MM.1S (cell line): ENCODE measurements around the gene UBE2S.

ENCODE experiments used
- DNase-seq: peaks from one replicate; pipeline ENCODE4 v3.0.0-alpha.2; 2015
- H2AFZ ChIP-seq: fragments of 300-600 bp; sonication (generic); 2 replicates; pipeline ENCODE4 v1.6.0; 2016; ENCODE audit warnings: antibody characterized with exemption, low read length
- H3F3A ChIP-seq: fragments of 300-600 bp; sonication (generic); 2 replicates; pipeline ENCODE4 v1.6.1; 2016; ENCODE audit warnings: mild to moderate bottlenecking, antibody characterized with exemption, low read length, moderate library complexity, mixed read lengths; ENCODE audit not compliant: insufficient read depth
- H3K27ac ChIP-seq: fragments of 300-600 bp; sonication (generic); 2 replicates; pipeline ENCODE4 v1.5.1; 2016; ENCODE audit warnings: mild to moderate bottlenecking, low read length
- H3K27me3 ChIP-seq: fragments of 300-600 bp; sonication (generic); replicated peaks from 2 replicates; pipeline ENCODE4 v1.6.0; 2016; ENCODE audit warnings: low read length; ENCODE audit not compliant: insufficient read depth
- H3K36me3 ChIP-seq: fragments of 300-600 bp; sonication (generic); replicated peaks from 2 replicates; pipeline ENCODE4 v1.6.1; 2016; ENCODE audit warnings: mild to moderate bottlenecking, low read length, mixed read lengths; ENCODE audit not compliant: insufficient read depth
- H3K4me1 ChIP-seq: fragments of 300-600 bp; sonication (generic); 2 replicates; pipeline ENCODE4 v1.6.1; 2016; ENCODE audit warnings: low read length, mixed read lengths
- H3K4me2 ChIP-seq: fragments of 300-600 bp; sonication (generic); 2 replicates; pipeline ENCODE4 v1.6.0; 2016; ENCODE audit warnings: low read depth, low read length
- H3K4me3 ChIP-seq: fragments of 300-600 bp; sonication (generic); 2 replicates; pipeline ENCODE4 v1.5.1; 2016; ENCODE audit warnings: low read length, mixed read lengths
- H3K79me2 ChIP-seq: fragments of 300-600 bp; sonication (generic); 2 replicates; pipeline ENCODE4 v1.6.1; 2016; ENCODE audit warnings: mixed run types, low read length, mixed read lengths
- H3K9ac ChIP-seq: fragments of 300-600 bp; sonication (generic); 2 replicates; pipeline ENCODE4 v1.6.1; 2016; ENCODE audit warnings: low read length, mixed read lengths
- H3K9me2 ChIP-seq: fragments of 300-600 bp; sonication (generic); replicated peaks from 2 replicates; pipeline ENCODE4 v1.6.1; 2016; ENCODE audit warnings: mild to moderate bottlenecking, low read length, mixed read lengths; ENCODE audit not compliant: insufficient read depth
- H3K9me3 ChIP-seq: fragments of 300-600 bp; sonication (generic); replicated peaks from 2 replicates; pipeline ENCODE4 v1.6.1; 2016; ENCODE audit warnings: mild to moderate bottlenecking, low read length, mixed read lengths; ENCODE audit not compliant: insufficient read depth
- H4K20me1 ChIP-seq: fragments of 300-600 bp; sonication (generic); 2 replicates; pipeline ENCODE4 v1.6.1; 2016; ENCODE audit warnings: mild to moderate bottlenecking, low read length, moderate library complexity, mixed read lengths; ENCODE audit not compliant: insufficient read depth
- CTCF ChIP-seq: fragments of 300-600 bp; sonication (generic); IDR thresholded peaks from 2 replicates; pipeline ENCODE4 v1.5.1; 2016; ENCODE audit warnings: antibody characterized with exemption, low read length, mixed read lengths
- EZH2 ChIP-seq: fragments of 300-600 bp; sonication (generic); optimal IDR thresholded peaks from 2 replicates; pipeline ENCODE3; 2017; ENCODE audit warnings: low read depth, mild to moderate bottlenecking, antibody characterized with exemption, low read length, mixed read lengths
- EZH2phosphoT487 ChIP-seq: fragments of 300-600 bp; sonication (generic); IDR thresholded peaks from 2 replicates; pipeline ENCODE4 v1.6.1; 2018; ENCODE audit warnings: antibody characterized with exemption, low read length

Gene UBE2S

GRCh38 chr19:55384920-55385723 lies 22.5 kb downstream of the UBE2S start:
- peaks cover 29% of the 10 kb centered on the region for H3K4me1 ChIP-seq
- no peaks in the 10 kb centered on the region for H3K9me2 ChIP-seq
- H2AFZ ChIP-seq, result peak overlapping the region; percentile 74
- peak overlapping the region; percentile 85 for H3K27ac ChIP-seq
- no peaks in the 10 kb centered on the region for H3K9me3 ChIP-seq
- H3K36me3 ChIP-seq, result peaks cover 19% of the 10 kb centered on the region
- H3K4me2 ChIP-seq, result peak overlapping the region; percentile 98
- peaks cover 61% of the 10 kb centered on the region for H3F3A ChIP-seq
- TF ChIP-seq EZH2, result no peak
- TF ChIP-seq CTCF, result 0 out of 2 replicates have a peak, but pooled peaks have one; percentile 4
- peaks cover 40% of the 10 kb centered on the region for H4K20me1 ChIP-seq
- H3K27me3 ChIP-seq, result no peaks in the 10 kb centered on the region
- H3K9ac ChIP-seq, result peak overlapping the region; percentile 94
- peaks cover 68% of the 10 kb centered on the region for H3K79me2 ChIP-seq
- peak; percentile 95 for DNase-seq
- peak overlapping the region; percentile 91 for H3K4me3 ChIP-seq

- Histone ChIP-seq H3K27me3 (no peaks in the 10 kb centered on the region), H3K9me2 (no peaks in the 10 kb centered on the region), H3K27ac (peak within 1 kb of the TSS; percentile 85), H3K9ac (peak within 1 kb of the TSS; percentile 94), H3K4me3 (peak within 1 kb of the TSS; percentile 91), H3K4me2 (peak within 1 kb of the TSS; percentile 98), H2AFZ (peak within 1 kb of the TSS; percentile 74), H3K4me1 (peaks cover 29% of the 10 kb centered on the region), H4K20me1 (peaks cover 32% of the 10 kb centered on the region), H3K79me2 (peaks cover 65% of the 10 kb centered on the region), H3F3A (peaks cover 53% of the 10 kb centered on the region), H3K9me3 (no peaks in the 10 kb centered on the region), H3K36me3 (peaks cover 19% of the 10 kb centered on the region)
- DNase-seq, result peak; percentile 72
- TF ChIP-seq EZH2 (no peak), CTCF (no peak), EZH2phosphoT487 (no peak)
Measured at GRCh38 chr19:55384131-55384919, 23.3 kb downstream of the UBE2S start, which contains the start of gene TMEM238. Gene TMEM238, minus strand, starts transcription at chr19:55384292. Its CDS starts 33 bp downstream, at chr19:55384259.

- H3K4me3 ChIP-seq, result peak overlapping the region; percentile 68
- no peaks in the 10 kb centered on the region for H3K9me2 ChIP-seq
- peaks cover 24% of the 10 kb centered on the region for H4K20me1 ChIP-seq
- H3K4me2 ChIP-seq, result peak overlapping the region; percentile 63
- peaks cover 17% of the 10 kb centered on the region for H3K36me3 ChIP-seq
- TF ChIP-seq EZH2, result no peak
- TF ChIP-seq CTCF, result no peak
- no peak for TF ChIP-seq EZH2phosphoT487
- no peaks in the 10 kb centered on the region for H3K9me3 ChIP-seq
- H3K79me2 ChIP-seq, result peaks cover 57% of the 10 kb centered on the region
- no peaks in the 10 kb centered on the region for H3K27me3 ChIP-seq
- H3K27ac ChIP-seq, result peak overlapping the region; percentile 52; the same call in 1 of the 2 replicates
- peaks cover 45% of the 10 kb centered on the region for H3F3A ChIP-seq
- peak overlapping the region; percentile 74 for H3K9ac ChIP-seq
- H3K4me1 ChIP-seq, result peaks cover 29% of the 10 kb centered on the region
- peak; percentile 69 for DNase-seq
- H2AFZ ChIP-seq, result no peak overlapping the region
Measured at GRCh38 chr19:55383279-55384130, 24.1 kb downstream of the UBE2S start.
